SK-N-SH treated with all-trans-retinoic acid at 6 μM for 48 hours (cell line): Measurements from ENCODE around the gene CGN.
A peak's percentile ranks its signal among the peaks of the same experiment; 100 is the strongest.

Experiments used
- ATAC-seq: fragments of 200-7000 bp; cut with Tn5 transposase; 3 replicates; pipeline ENCODE4 v1.9.1; 2020; ENCODE audit warnings: mild to moderate bottlenecking, moderate library complexity
- ARNTL ChIP-seq: fragments of 450-650 bp; formaldehyde crosslinking; IDR thresholded peaks from 2 replicates; pipeline ENCODE4 v1.5.0; 2020; ENCODE audit warnings: low read depth, mild to moderate bottlenecking, moderate library complexity, borderline replicate concordance
- BACH2 ChIP-seq: fragments of 250-450 bp; sonication (Bioruptor Pico); IDR thresholded peaks from 2 replicates; pipeline ENCODE4 v1.9.0; 2021; ENCODE audit warnings: mild to moderate bottlenecking, borderline replicate concordance
- ESRRG ChIP-seq: fragments of 250-450 bp; sonication (Bioruptor Pico); IDR thresholded peaks from 2 replicates; pipeline ENCODE4 v1.6.1; 2021; ENCODE audit warnings: mild to moderate bottlenecking
- GLIS3 ChIP-seq: fragments of 250-450 bp; sonication (Bioruptor Pico); IDR thresholded peaks from 2 replicates; pipeline ENCODE4 v1.5.0; 2020; ENCODE audit warnings: mild to moderate bottlenecking, moderate library complexity
- OSR1 ChIP-seq: fragments of 250-450 bp; sonication (Bioruptor Pico); IDR thresholded peaks from 2 replicates; pipeline ENCODE4 v1.8.0; 2022; ENCODE audit warnings: moderate library complexity, mild to moderate bottlenecking, inconsistent platforms
- PATZ1 ChIP-seq: fragments of 250-450 bp; sonication (Bioruptor Pico); IDR thresholded peaks from 2 replicates; pipeline ENCODE4 v1.8.0; 2020; ENCODE audit warnings: mild to moderate bottlenecking, moderate library complexity, borderline replicate concordance
- POU6F1 ChIP-seq: fragments of 250-450 bp; sonication (Bioruptor Pico); IDR thresholded peaks from 2 replicates; pipeline ENCODE4 v1.8.0; 2021; ENCODE audit warnings: low read depth, mild to moderate bottlenecking, moderate library complexity, borderline replicate concordance
- PPARA ChIP-seq: fragments of 250-450 bp; sonication (Bioruptor Pico); IDR thresholded peaks from 2 replicates; pipeline ENCODE4 v1.5.0; 2020; ENCODE audit warnings: mild to moderate bottlenecking, borderline replicate concordance
- TCF4 ChIP-seq: fragments of 250-450 bp; sonication (Bioruptor Pico); IDR thresholded peaks from 2 replicates; pipeline ENCODE4 v1.8.0; 2021; ENCODE audit warnings: mild to moderate bottlenecking, moderate library complexity, borderline replicate concordance
- TOX ChIP-seq: fragments of 250-450 bp; sonication (Bioruptor Pico); IDR thresholded peaks from 2 replicates; pipeline ENCODE4 v1.8.0; 2021; ENCODE audit warnings: mild to moderate bottlenecking, moderate library complexity, borderline replicate concordance
- TSHZ2 ChIP-seq: fragments of 250-450 bp; sonication (Bioruptor Pico); IDR thresholded peaks from 2 replicates; pipeline ENCODE4 v1.5.0; 2020; ENCODE audit warnings: mild to moderate bottlenecking, moderate library complexity
- ZC3H10 ChIP-seq: fragments of 250-450 bp; sonication (Bioruptor Pico); IDR thresholded peaks from 2 replicates; pipeline ENCODE4 v1.5.1; 2021; ENCODE audit warnings: mild to moderate bottlenecking, moderate library complexity
- ZFP3 ChIP-seq: fragments of 250-450 bp; sonication (Bioruptor Pico); IDR thresholded peaks from 2 replicates; pipeline ENCODE4 v1.5.0; 2020; ENCODE audit warnings: mild to moderate bottlenecking, moderate library complexity
- ZFP30 ChIP-seq: fragments of 450-650 bp; formaldehyde crosslinking; IDR thresholded peaks from 2 replicates; pipeline ENCODE4 v1.5.0; 2022; ENCODE audit warnings: mild to moderate bottlenecking, moderate library complexity
- ZNF70 ChIP-seq: fragments of 450-650 bp; formaldehyde crosslinking; IDR thresholded peaks from 2 replicates; pipeline ENCODE4 v1.5.0; 2020; ENCODE audit warnings: mild to moderate bottlenecking, moderate library complexity
- ZNF8 ChIP-seq: fragments of 450-650 bp; formaldehyde crosslinking; IDR thresholded peaks from 2 replicates; pipeline ENCODE4 v1.5.0; 2020; ENCODE audit warnings: mild to moderate bottlenecking, moderate library complexity
- TF ChIP-seq, protein P1 (sequence below): fragments of 250-450 bp; sonication (Bioruptor Pico); IDR thresholded peaks from 2 replicates; pipeline ENCODE4 v1.5.1; 2021; ENCODE audit warnings: mild to moderate bottlenecking, moderate library complexity
- TF ChIP-seq, protein P2 (sequence below): fragments of 250-450 bp; sonication (Bioruptor Pico); IDR thresholded peaks from 2 replicates; pipeline ENCODE4 v1.5.1; 2020; ENCODE audit warnings: low read depth, mild to moderate bottlenecking, moderate library complexity

The CGN gene

GRCh38 chr1:151568626-151569088 is 57.5 kb downstream of the CGN start:
- TF ChIP-seq ZNF8 (CRISPR knock-in tag) (no peak), OSR1 (CRISPR knock-in tag) (no peak), TCF4 (CRISPR knock-in tag) (no peak), ZFP30 (CRISPR knock-in tag) (no peak), ARNTL (CRISPR knock-in tag) (no peak), ZNF70 (CRISPR knock-in tag) (no peak), ZFP3 (CRISPR knock-in tag) (no peak), BACH2 (CRISPR knock-in tag) (no peak)
- ATAC-seq = no peak

DNA sequence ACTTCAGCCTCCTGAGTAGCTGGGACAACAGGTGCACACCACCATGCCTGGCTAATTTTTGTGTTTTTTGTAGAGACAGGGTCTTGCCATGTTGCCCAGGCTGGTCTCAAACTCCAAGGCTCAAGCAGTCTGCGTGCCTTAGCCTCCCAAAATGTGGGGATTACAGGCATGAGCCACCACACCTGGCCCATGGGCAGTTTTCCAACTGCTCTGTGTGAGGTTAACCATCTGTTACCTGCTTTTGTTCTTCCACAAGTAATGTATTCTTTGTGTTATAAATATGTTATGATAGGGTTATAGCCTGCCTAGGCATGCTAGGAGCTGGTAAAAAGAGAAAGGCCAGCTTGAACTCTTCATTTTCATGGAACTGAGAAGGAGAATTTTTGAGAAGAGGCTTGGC is 59.6 kb downstream of the CGN start:
- ATAC-seq = no peak
- TF ChIP-seq BACH2 (CRISPR knock-in tag) (no peak), OSR1 (CRISPR knock-in tag) (no peak), ZFP30 (CRISPR knock-in tag) (no peak), ZNF8 (CRISPR knock-in tag) (no peak)
- TF ChIP-seq, all 23 proteins: peak for 0

- peak; percentile 63 for ATAC-seq
- TF ChIP-seq ZC3H10 (CRISPR knock-in tag) = no peak
- no peak for TF ChIP-seq ESRRG (CRISPR knock-in tag)
- no peak for TF ChIP-seq BACH2 (CRISPR knock-in tag)
- no peak for TF ChIP-seq PPARA
- TF ChIP-seq GLIS3 (CRISPR knock-in tag) = no peak
- TF ChIP-seq, protein P1, sequence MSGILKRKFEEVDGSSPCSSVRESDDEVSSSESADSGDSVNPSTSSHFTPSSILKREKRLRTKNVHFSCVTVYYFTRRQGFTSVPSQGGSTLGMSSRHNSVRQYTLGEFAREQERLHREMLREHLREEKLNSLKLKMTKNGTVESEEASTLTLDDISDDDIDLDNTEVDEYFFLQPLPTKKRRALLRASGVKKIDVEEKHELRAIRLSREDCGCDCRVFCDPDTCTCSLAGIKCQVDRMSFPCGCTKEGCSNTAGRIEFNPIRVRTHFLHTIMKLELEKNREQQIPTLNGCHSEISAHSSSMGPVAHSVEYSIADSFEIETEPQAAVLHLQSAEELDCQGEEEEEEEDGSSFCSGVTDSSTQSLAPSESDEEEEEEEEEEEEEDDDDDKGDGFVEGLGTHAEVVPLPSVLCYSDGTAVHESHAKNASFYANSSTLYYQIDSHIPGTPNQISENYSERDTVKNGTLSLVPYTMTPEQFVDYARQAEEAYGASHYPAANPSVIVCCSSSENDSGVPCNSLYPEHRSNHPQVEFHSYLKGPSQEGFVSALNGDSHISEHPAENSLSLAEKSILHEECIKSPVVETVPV (CRISPR knock-in tag) = no peak
- TF ChIP-seq ARNTL (CRISPR knock-in tag) = no peak
- no peak for TF ChIP-seq TCF4 (CRISPR knock-in tag)
- TF ChIP-seq, protein P2, sequence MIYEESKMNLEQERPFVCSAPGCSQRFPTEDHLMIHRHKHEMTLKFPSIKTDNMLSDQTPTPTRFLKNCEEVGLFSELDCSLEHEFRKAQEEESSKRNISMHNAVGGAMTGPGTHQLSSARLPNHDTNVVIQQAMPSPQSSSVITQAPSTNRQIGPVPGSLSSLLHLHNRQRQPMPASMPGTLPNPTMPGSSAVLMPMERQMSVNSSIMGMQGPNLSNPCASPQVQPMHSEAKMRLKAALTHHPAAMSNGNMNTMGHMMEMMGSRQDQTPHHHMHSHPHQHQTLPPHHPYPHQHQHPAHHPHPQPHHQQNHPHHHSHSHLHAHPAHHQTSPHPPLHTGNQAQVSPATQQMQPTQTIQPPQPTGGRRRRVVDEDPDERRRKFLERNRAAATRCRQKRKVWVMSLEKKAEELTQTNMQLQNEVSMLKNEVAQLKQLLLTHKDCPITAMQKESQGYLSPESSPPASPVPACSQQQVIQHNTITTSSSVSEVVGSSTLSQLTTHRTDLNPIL (CRISPR knock-in tag) = no peak
- TF ChIP-seq ZNF70 (CRISPR knock-in tag) = no peak
- TF ChIP-seq ZFP30 (CRISPR knock-in tag) = no peak
- no peak for TF ChIP-seq TOX (CRISPR knock-in tag)
- no peak for TF ChIP-seq POU6F1 (CRISPR knock-in tag)
- TF ChIP-seq OSR1 (CRISPR knock-in tag) = no peak
- TF ChIP-seq PATZ1 (CRISPR knock-in tag) = no peak
- TF ChIP-seq TSHZ2 = no peak
These were observed 63.7 kb downstream of the CGN start for GRCh38 chr1:151574575-151575529.
